MM.1S (cell line): ENCODE measurements around the gene RAPGEFL1.

Experiments
- DNase-seq: peaks from one replicate; pipeline ENCODE4 v3.0.0-alpha.2; 2015
- H2AFZ ChIP-seq: fragments of 300-600 bp; sonication (generic); 2 replicates; pipeline ENCODE4 v1.6.0; 2016; ENCODE audit warnings: antibody characterized with exemption, low read length
- H3F3A ChIP-seq: fragments of 300-600 bp; sonication (generic); 2 replicates; pipeline ENCODE4 v1.6.1; 2016; ENCODE audit warnings: mild to moderate bottlenecking, antibody characterized with exemption, low read length, moderate library complexity, mixed read lengths; ENCODE audit not compliant: insufficient read depth
- H3K27ac ChIP-seq: fragments of 300-600 bp; sonication (generic); 2 replicates; pipeline ENCODE4 v1.5.1; 2016; ENCODE audit warnings: mild to moderate bottlenecking, low read length
- H3K27me3 ChIP-seq: fragments of 300-600 bp; sonication (generic); replicated peaks from 2 replicates; pipeline ENCODE4 v1.6.0; 2016; ENCODE audit warnings: low read length; ENCODE audit not compliant: insufficient read depth
- H3K36me3 ChIP-seq: fragments of 300-600 bp; sonication (generic); replicated peaks from 2 replicates; pipeline ENCODE4 v1.6.1; 2016; ENCODE audit warnings: mild to moderate bottlenecking, low read length, mixed read lengths; ENCODE audit not compliant: insufficient read depth
- H3K4me1 ChIP-seq: fragments of 300-600 bp; sonication (generic); 2 replicates; pipeline ENCODE4 v1.6.1; 2016; ENCODE audit warnings: low read length, mixed read lengths
- H3K4me2 ChIP-seq: fragments of 300-600 bp; sonication (generic); 2 replicates; pipeline ENCODE4 v1.6.0; 2016; ENCODE audit warnings: low read depth, low read length
- H3K4me3 ChIP-seq: fragments of 300-600 bp; sonication (generic); 2 replicates; pipeline ENCODE4 v1.5.1; 2016; ENCODE audit warnings: low read length, mixed read lengths
- H3K79me2 ChIP-seq: fragments of 300-600 bp; sonication (generic); 2 replicates; pipeline ENCODE4 v1.6.1; 2016; ENCODE audit warnings: mixed run types, low read length, mixed read lengths
- H3K9ac ChIP-seq: fragments of 300-600 bp; sonication (generic); 2 replicates; pipeline ENCODE4 v1.6.1; 2016; ENCODE audit warnings: low read length, mixed read lengths
- H3K9me2 ChIP-seq: fragments of 300-600 bp; sonication (generic); replicated peaks from 2 replicates; pipeline ENCODE4 v1.6.1; 2016; ENCODE audit warnings: mild to moderate bottlenecking, low read length, mixed read lengths; ENCODE audit not compliant: insufficient read depth
- H3K9me3 ChIP-seq: fragments of 300-600 bp; sonication (generic); replicated peaks from 2 replicates; pipeline ENCODE4 v1.6.1; 2016; ENCODE audit warnings: mild to moderate bottlenecking, low read length, mixed read lengths; ENCODE audit not compliant: insufficient read depth
- H4K20me1 ChIP-seq: fragments of 300-600 bp; sonication (generic); 2 replicates; pipeline ENCODE4 v1.6.1; 2016; ENCODE audit warnings: mild to moderate bottlenecking, low read length, moderate library complexity, mixed read lengths; ENCODE audit not compliant: insufficient read depth
- EZH2 ChIP-seq: fragments of 300-600 bp; sonication (generic); optimal IDR thresholded peaks from 2 replicates; pipeline ENCODE3; 2017; ENCODE audit warnings: low read depth, mild to moderate bottlenecking, antibody characterized with exemption, low read length, mixed read lengths
- EZH2phosphoT487 ChIP-seq: fragments of 300-600 bp; sonication (generic); IDR thresholded peaks from 2 replicates; pipeline ENCODE4 v1.6.1; 2018; ENCODE audit warnings: antibody characterized with exemption, low read length
- TF ChIP-seq, protein P1 (sequence below): fragments of 300-600 bp; sonication (generic); IDR thresholded peaks from 2 replicates; pipeline ENCODE4 v1.5.1; 2016; ENCODE audit warnings: antibody characterized with exemption, low read length, mixed read lengths

The RAPGEFL1 gene

DNA sequence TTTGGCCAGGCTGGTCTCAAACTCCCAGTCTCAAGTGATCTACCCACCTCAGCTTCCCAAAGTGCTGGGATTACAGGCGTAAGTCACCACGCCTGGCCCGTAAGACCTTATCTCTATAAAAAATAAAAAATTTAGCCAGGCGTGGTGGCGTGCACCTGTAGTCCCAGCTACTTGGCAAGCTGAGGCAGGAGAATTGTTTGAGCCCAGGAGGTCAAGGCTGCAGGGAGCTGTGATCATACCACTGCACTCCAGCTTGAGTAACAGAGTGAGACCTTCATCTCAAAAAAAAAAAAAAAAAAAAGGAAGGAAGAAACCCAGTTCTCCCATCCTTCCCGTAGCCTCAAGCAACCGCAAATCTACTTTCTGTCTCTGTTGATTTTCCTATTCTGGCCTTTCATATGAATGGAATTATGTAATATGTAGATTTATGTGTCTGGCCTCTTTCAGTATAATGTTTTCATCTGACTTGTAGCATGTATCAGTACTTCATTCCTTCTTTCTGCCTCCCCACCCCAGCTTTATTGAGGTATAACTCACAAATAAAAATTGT is 25.8 kb upstream of the RAPGEFL1 start:
- Histone ChIP-seq H3K36me3 (peaks cover 11% of the 10 kb centered on the region), H3K27me3 (no peaks in the 10 kb centered on the region)
- DNase-seq: no peak

GRCh38 chr17:40153603-40154236 is 23.6 kb upstream of the RAPGEFL1 start:
- TF ChIP-seq EZH2phosphoT487: no peak
- TF ChIP-seq, protein P1, sequence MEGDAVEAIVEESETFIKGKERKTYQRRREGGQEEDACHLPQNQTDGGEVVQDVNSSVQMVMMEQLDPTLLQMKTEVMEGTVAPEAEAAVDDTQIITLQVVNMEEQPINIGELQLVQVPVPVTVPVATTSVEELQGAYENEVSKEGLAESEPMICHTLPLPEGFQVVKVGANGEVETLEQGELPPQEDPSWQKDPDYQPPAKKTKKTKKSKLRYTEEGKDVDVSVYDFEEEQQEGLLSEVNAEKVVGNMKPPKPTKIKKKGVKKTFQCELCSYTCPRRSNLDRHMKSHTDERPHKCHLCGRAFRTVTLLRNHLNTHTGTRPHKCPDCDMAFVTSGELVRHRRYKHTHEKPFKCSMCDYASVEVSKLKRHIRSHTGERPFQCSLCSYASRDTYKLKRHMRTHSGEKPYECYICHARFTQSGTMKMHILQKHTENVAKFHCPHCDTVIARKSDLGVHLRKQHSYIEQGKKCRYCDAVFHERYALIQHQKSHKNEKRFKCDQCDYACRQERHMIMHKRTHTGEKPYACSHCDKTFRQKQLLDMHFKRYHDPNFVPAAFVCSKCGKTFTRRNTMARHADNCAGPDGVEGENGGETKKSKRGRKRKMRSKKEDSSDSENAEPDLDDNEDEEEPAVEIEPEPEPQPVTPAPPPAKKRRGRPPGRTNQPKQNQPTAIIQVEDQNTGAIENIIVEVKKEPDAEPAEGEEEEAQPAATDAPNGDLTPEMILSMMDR: no peak
- no peak for TF ChIP-seq EZH2
- Histone ChIP-seq H2AFZ (no peak overlapping the region), H4K20me1 (no peaks in the 10 kb centered on the region)

More for the DNA sequence above, 25.8 kb upstream of the RAPGEFL1 start:
- Histone ChIP-seq H3K9ac (no peak overlapping the region), H2AFZ (no peak overlapping the region), H3K4me2 (no peak overlapping the region), H3K4me1 (no peaks in the 10 kb centered on the region), H3K9me2 (no peaks in the 10 kb centered on the region), H3K4me3 (no peak overlapping the region), H4K20me1 (no peaks in the 10 kb centered on the region), H3F3A (no peaks in the 10 kb centered on the region), H3K79me2 (peaks cover 89% of the 10 kb centered on the region), H3K27ac (no peak overlapping the region), H3K9me3 (no peaks in the 10 kb centered on the region)
- TF ChIP-seq EZH2phosphoT487: no peak
- TF ChIP-seq, protein P1: no peak
- no peak for TF ChIP-seq EZH2

GRCh38 chr17:40157973-40158372 is 19.3 kb upstream of the RAPGEFL1 start:
- H3K4me1 ChIP-seq: no peaks in the 10 kb centered on the region
- no peaks in the 10 kb centered on the region for H4K20me1 ChIP-seq
- H3K9me3 ChIP-seq: no peaks in the 10 kb centered on the region
- H3K36me3 ChIP-seq: peaks cover 6% of the 10 kb centered on the region
- H3K27me3 ChIP-seq: no peaks in the 10 kb centered on the region
- no peaks in the 10 kb centered on the region for H3K9me2 ChIP-seq
- no peak for DNase-seq
- H3K9ac ChIP-seq: no peak overlapping the region
- TF ChIP-seq, protein P1: no peak
- TF ChIP-seq EZH2 (no peak), EZH2phosphoT487 (no peak)
- H2AFZ ChIP-seq: no peak overlapping the region
- no peak overlapping the region for H3K27ac ChIP-seq
- no peaks in the 10 kb centered on the region for H3F3A ChIP-seq
- H3K79me2 ChIP-seq: peaks cover 64% of the 10 kb centered on the region
- H3K4me3 ChIP-seq: no peak overlapping the region
- H3K4me2 ChIP-seq: no peak overlapping the region

More at GRCh38 chr17:40153603-40154236, 23.6 kb upstream of the RAPGEFL1 start:
- Histone ChIP-seq H3K36me3 (peaks cover 7% of the 10 kb centered on the region; the same call in 1 of the 2 replicates), H3K4me1 (no peaks in the 10 kb centered on the region), H3K9me2 (no peaks in the 10 kb centered on the region), H3F3A (no peaks in the 10 kb centered on the region), H3K27ac (no peak overlapping the region), H3K4me2 (no peak overlapping the region), H3K79me2 (peaks cover 82% of the 10 kb centered on the region), H3K27me3 (no peaks in the 10 kb centered on the region), H3K9me3 (no peaks in the 10 kb centered on the region), H3K9ac (no peak overlapping the region), H3K4me3 (no peak overlapping the region)
- no peak for DNase-seq
